ENCODE data around the gene NBEAL2.

DNA sequence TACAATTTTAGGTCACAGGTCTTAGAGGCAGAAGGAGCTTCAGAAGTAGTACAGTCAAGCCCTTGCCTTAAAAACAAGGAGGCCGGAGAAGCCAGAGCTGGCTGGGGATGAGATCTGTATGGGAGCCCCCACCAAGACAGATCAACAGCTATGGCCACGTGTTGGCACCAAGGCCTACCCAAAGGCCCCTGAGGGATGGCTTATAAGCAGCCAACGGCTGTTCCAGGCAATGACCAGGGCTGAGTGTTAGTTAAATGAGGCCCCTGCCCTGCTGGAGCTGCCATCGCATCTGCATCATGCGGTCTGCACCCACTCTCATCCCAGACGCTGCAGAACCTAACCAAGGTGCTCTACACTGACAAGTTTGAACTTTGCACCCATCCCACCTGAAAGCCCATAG lies 46.2 kb upstream of the NBEAL2 start:
- TF ChIP-seq MEF2A (IDR thresholded peaks at IDR 0.05; ENCODE audit: insufficient read depth, low read depth, low read length), result no peak
- no peak for TF ChIP-seq SIN3A (IDR thresholded peaks at IDR 0.05; ENCODE audit: low read depth, low read length)
- TF ChIP-seq SIX5 (IDR thresholded peaks at IDR 0.05; ENCODE audit: low read depth, low read length, severe bottlenecking), result no peak
- TF ChIP-seq, protein P1, sequence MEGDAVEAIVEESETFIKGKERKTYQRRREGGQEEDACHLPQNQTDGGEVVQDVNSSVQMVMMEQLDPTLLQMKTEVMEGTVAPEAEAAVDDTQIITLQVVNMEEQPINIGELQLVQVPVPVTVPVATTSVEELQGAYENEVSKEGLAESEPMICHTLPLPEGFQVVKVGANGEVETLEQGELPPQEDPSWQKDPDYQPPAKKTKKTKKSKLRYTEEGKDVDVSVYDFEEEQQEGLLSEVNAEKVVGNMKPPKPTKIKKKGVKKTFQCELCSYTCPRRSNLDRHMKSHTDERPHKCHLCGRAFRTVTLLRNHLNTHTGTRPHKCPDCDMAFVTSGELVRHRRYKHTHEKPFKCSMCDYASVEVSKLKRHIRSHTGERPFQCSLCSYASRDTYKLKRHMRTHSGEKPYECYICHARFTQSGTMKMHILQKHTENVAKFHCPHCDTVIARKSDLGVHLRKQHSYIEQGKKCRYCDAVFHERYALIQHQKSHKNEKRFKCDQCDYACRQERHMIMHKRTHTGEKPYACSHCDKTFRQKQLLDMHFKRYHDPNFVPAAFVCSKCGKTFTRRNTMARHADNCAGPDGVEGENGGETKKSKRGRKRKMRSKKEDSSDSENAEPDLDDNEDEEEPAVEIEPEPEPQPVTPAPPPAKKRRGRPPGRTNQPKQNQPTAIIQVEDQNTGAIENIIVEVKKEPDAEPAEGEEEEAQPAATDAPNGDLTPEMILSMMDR (IDR thresholded peaks at IDR 0.05 in 2 of 3, conservative IDR thresholded peaks at IDR 0.05 in 1 of 3; ENCODE audit: control insufficient read depth in 2 of 3, extremely low read depth in 1 of 3, insufficient read depth in 1 of 3, low read depth in 3 of 3, low read length in 3 of 3), result no peak
- TF ChIP-seq CREM (IDR thresholded peaks at IDR 0.05; ENCODE audit: low read depth), result no peak
- TF ChIP-seq FOXM1 (IDR thresholded peaks at IDR 0.05; ENCODE audit: low read depth, low read length), result no peak
- no peak for TF ChIP-seq EED (IDR thresholded peaks at IDR 0.05; ENCODE audit: low read depth)
- TF ChIP-seq SP1 (IDR thresholded peaks at IDR 0.05; ENCODE audit: low read depth, low read length), result no peak
- TF ChIP-seq CBX3 (IDR thresholded peaks at IDR 0.05; ENCODE audit: borderline replicate concordance, low read depth), result no peak
- no peak for TF ChIP-seq HDAC2 (IDR thresholded peaks at IDR 0.05)

Measured in GM12878 (cell line).